Measurements from ENCODE around the gene CDK14.

CDK14 gene

GRCh38 chr7:90945104-90945787 is 349.1 kb downstream of the CDK14 start:
- Histone ChIP-seq H3K4me1 (no peaks in the 10 kb centered on the region), H3K27me3 (no peaks in the 10 kb centered on the region), H3K36me3 (no peaks in the 10 kb centered on the region), H3K9me3 (no peaks in the 10 kb centered on the region), H3K4me3 (ENCODE audit: low read depth, low read length) (no peak overlapping the region)
- no peak for TF ChIP-seq CTCF (IDR thresholded peaks at IDR 0.05; ENCODE audit: low read depth, low read length)
- DNase-seq = no peak

- H3K27me3 ChIP-seq = no peaks in the 10 kb centered on the region
- H3K9me3 ChIP-seq = no peaks in the 10 kb centered on the region
- DNase-seq = no peak
- TF ChIP-seq CTCF (IDR thresholded peaks at IDR 0.05; ENCODE audit: low read depth, low read length) = no peak
- H3K4me1 ChIP-seq = no peaks in the 10 kb centered on the region
- H3K4me3 ChIP-seq (ENCODE audit: low read depth, low read length) = no peak overlapping the region
- H3K36me3 ChIP-seq = no peaks in the 10 kb centered on the region
These were observed 350.8 kb downstream of the CDK14 start for GRCh38 chr7:90946730-90947501.

GRCh38 chr7:90948085-90948484 is 352.0 kb downstream of the CDK14 start:
- Histone ChIP-seq H3K4me1 (no peaks in the 10 kb centered on the region), H3K4me3 (ENCODE audit: low read depth, low read length) (no peak overlapping the region), H3K9me3 (no peaks in the 10 kb centered on the region), H3K27me3 (no peaks in the 10 kb centered on the region), H3K36me3 (no peaks in the 10 kb centered on the region)
- no peak for DNase-seq
- TF ChIP-seq CTCF (IDR thresholded peaks at IDR 0.05; ENCODE audit: low read depth, low read length) = no peak

- Histone ChIP-seq H3K36me3 (no peaks in the 10 kb centered on the region), H3K4me3 (ENCODE audit: low read depth, low read length) (no peak overlapping the region), H3K4me1 (no peaks in the 10 kb centered on the region), H3K27me3 (no peaks in the 10 kb centered on the region), H3K9me3 (no peaks in the 10 kb centered on the region)
- TF ChIP-seq CTCF (IDR thresholded peaks at IDR 0.05; ENCODE audit: low read depth, low read length) = no peak
- no peak for DNase-seq
These were observed 355.1 kb downstream of the CDK14 start for GRCh38 chr7:90951229-90951628.

GRCh38 chr7:90951986-90952954 is 356.1 kb downstream of the CDK14 start:
- no peaks in the 10 kb centered on the region for H3K27me3 ChIP-seq
- no peaks in the 10 kb centered on the region for H3K4me1 ChIP-seq
- no peaks in the 10 kb centered on the region for H3K9me3 ChIP-seq
- no peak for TF ChIP-seq CTCF (IDR thresholded peaks at IDR 0.05; ENCODE audit: low read depth, low read length)
- no peak overlapping the region for H3K4me3 ChIP-seq (ENCODE audit: low read depth, low read length)
- DNase-seq = no peak
- H3K36me3 ChIP-seq = no peaks in the 10 kb centered on the region

Measured in BE2C (cell line).